Measurements from ENCODE around the gene LVRN. TPM values are rescaled to one million over a fixed set of nuclear protein-coding genes. Genes with fewer than 3 reads are reported as not detected.

LVRN gene
- total and polyA plus RNA-seq, 10 donors, result 0.11 to 0.77 (median 0.28) TPM; not detected in 4

DNA sequence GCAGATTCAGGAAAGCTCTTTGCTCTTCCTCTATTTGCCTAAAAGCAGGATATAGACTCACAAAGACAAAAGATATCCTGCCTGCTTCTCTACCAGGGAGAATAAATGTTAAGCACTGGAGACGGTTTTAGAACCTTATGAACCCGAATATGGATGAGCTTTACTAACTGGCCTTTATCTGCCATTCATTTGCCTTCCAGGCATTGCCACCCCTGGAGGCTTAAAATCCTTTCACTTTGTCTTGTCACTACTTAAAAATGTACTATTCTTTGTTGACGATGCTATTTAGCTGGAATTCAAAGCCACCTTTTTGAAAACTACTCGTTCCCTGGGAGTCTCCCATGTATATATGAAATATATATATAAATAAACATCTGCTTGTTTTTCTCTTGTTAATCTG, 23.2 kb upstream of the LVRN start:
- Histone ChIP-seq H3K4me1 (no peaks in the 10 kb centered on the region), H3K27ac (no peak overlapping the region), H3K27me3 (replicated peaks in 1 of 7) (no peaks in the 10 kb centered on the region), H3K36me3 (no peaks in the 10 kb centered on the region), H3K4me3 (no peak overlapping the region), H3K9me3 (peaks cover 0 to 10% (median 0%) of the 10 kb centered on the region in 8 donors)
- no peak for TF ChIP-seq POLR2A (IDR thresholded peaks at IDR 0.05)
- TF ChIP-seq, protein P1, sequence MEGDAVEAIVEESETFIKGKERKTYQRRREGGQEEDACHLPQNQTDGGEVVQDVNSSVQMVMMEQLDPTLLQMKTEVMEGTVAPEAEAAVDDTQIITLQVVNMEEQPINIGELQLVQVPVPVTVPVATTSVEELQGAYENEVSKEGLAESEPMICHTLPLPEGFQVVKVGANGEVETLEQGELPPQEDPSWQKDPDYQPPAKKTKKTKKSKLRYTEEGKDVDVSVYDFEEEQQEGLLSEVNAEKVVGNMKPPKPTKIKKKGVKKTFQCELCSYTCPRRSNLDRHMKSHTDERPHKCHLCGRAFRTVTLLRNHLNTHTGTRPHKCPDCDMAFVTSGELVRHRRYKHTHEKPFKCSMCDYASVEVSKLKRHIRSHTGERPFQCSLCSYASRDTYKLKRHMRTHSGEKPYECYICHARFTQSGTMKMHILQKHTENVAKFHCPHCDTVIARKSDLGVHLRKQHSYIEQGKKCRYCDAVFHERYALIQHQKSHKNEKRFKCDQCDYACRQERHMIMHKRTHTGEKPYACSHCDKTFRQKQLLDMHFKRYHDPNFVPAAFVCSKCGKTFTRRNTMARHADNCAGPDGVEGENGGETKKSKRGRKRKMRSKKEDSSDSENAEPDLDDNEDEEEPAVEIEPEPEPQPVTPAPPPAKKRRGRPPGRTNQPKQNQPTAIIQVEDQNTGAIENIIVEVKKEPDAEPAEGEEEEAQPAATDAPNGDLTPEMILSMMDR (IDR thresholded peaks at IDR 0.05 in 8 of 11, conservative IDR thresholded peaks at IDR 0.05 in 3 of 11), result no peak
- no peak for TF ChIP-seq POLR2AphosphoS5 (IDR thresholded peaks at IDR 0.05)
- intact Hi-C loops (cut with DNase I; ENCODE audit: low total_unique reads), result no loop called here
- no peak for DNase-seq
- WGBS, 5 donors, result 74 to 86% (median 81%) methylated on average over 4 of the region's 4 CpGs

DNA sequence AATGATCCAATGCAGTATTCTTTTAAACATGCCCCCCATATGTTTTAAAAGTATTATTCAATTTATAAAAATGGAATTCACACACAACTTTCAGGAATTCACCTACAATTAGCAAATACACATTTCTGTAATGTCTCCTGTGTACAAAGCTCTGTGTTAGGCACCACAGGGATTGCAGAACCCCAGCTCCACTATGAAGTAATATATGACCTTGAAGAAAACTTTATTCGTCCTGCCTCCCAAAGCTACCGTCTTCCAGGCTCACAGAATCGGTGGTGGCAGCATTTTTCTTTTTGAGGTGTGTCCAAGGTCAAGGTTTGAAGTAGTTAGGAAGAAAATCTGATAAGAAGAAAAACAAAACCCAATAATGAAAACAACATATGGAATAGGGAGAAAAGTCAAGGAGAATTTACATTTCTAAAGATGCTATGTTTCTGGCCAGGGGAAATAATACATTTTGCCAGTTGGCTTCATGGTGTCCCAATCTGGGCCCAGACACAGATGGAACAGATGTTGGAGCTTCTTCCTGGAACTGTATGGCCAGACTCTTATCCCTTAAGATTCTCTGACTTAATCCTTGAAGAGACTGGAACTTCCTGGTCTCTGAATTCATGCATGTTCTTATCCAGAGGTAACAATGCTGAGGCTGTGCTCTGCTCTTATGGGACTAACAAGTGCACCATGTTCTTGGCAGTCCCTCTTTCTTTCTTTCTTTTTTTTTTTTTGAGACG, 22.0 kb upstream of the LVRN start:
- intact Hi-C loops (cut with DNase I; ENCODE audit: low total_unique reads), result no loop called here
- no peak overlapping the region for H3K27ac ChIP-seq
- H3K9me3 ChIP-seq, result peaks cover 0 to 10% (median 0%) of the 10 kb centered on the region in 8 donors
- no peak for DNase-seq
- 72 to 85% (median 75%) methylated on average over 3 to 4 of the region's 4 CpGs for WGBS, 5 donors
- H3K36me3 ChIP-seq, result no peaks in the 10 kb centered on the region
- TF ChIP-seq, protein P1 (IDR thresholded peaks at IDR 0.05 in 8 of 11, conservative IDR thresholded peaks at IDR 0.05 in 3 of 11), result no peak
- no peak for TF ChIP-seq POLR2A (IDR thresholded peaks at IDR 0.05)
- TF ChIP-seq POLR2AphosphoS5 (IDR thresholded peaks at IDR 0.05), result no peak
- H3K27me3 ChIP-seq (replicated peaks in 1 of 7), result no peaks in the 10 kb centered on the region
- H3K4me1 ChIP-seq, result no peaks in the 10 kb centered on the region
- H3K4me3 ChIP-seq, result no peak overlapping the region

DNA sequence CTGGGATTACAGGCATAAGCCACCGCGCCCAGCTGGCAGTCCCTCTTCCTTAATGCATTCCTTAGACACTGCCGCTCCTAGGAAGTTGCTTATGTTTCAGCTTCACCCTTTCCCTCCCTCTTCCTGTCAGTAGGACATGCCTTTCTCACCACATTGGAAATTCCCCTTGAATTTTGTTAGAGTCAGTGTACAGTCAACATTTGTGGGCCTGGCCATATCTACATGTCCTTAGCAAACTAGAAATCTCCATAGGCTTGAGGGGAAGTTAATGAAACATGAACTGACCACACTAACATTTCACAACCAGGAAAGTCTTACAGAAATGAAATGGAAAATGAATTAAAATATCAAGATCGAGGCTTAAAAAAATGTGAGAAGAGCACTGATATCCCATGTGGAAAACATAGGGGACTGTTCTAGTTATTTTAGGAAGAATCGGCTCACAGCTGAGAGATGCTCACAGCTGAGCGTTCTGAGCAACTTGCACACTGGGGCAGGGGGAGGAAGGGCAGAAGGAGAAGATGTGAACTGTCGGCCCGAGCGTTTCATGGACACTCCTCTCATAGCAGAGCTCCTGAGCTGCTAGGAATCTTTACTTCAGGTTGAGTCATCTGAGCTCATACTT, 21.1 kb upstream of the LVRN start:
- intact Hi-C loops (cut with DNase I; ENCODE audit: low total_unique reads), result no loop called here
- TF ChIP-seq, protein P1 (IDR thresholded peaks at IDR 0.05 in 8 of 11, conservative IDR thresholded peaks at IDR 0.05 in 3 of 11), result no peak
- TF ChIP-seq POLR2AphosphoS5 (IDR thresholded peaks at IDR 0.05) (no peak), POLR2A (IDR thresholded peaks at IDR 0.05) (no peak)
- Histone ChIP-seq H3K4me1 (no peaks in the 10 kb centered on the region), H3K27me3 (replicated peaks in 1 of 7) (no peaks in the 10 kb centered on the region), H3K27ac (no peak overlapping the region), H3K4me3 (peak overlapping the region in 1 of 8 donors; percentile 12), H3K9me3 (peaks cover 0 to 10% (median 0%) of the 10 kb centered on the region in 8 donors), H3K36me3 (no peaks in the 10 kb centered on the region)
- 69 to 95% (median 70%) methylated on average over 9 of the region's 9 CpGs for WGBS, 5 donors
- DNase-seq, result no peak

GRCh38 chr5:115944501-115944900, 17.8 kb upstream of the LVRN start:
- Histone ChIP-seq H3K36me3 (no peaks in the 10 kb centered on the region), H3K4me1 (no peaks in the 10 kb centered on the region), H3K27ac (no peak overlapping the region), H3K9me3 (peaks cover 0 to 10% (median 0%) of the 10 kb centered on the region in 8 donors), H3K27me3 (replicated peaks in 1 of 7) (no peaks in the 10 kb centered on the region), H3K4me3 (no peak overlapping the region)
- TF ChIP-seq POLR2AphosphoS5 (IDR thresholded peaks at IDR 0.05) (no peak), POLR2A (IDR thresholded peaks at IDR 0.05) (no peak)
- TF ChIP-seq, protein P1 (IDR thresholded peaks at IDR 0.05 in 8 of 11, conservative IDR thresholded peaks at IDR 0.05 in 3 of 11), result no peak
- intact Hi-C loops (cut with DNase I; ENCODE audit: low total_unique reads), result no loop called here
- WGBS, 5 donors, result 87 to 93% (median 90%) methylated on average over 3 of the region's 3 CpGs
- no peak for DNase-seq

All from spleen (tissue), 11 donors.